HG02938 (cell line): ENCODE data around the gene TRIM68.

Experiments used
- ATAC-seq: cut with Tn5 transposase; IDR thresholded peaks from one replicate; pipeline ENCODE4 v1.9.1; 2021; ENCODE audit warnings: mild to moderate bottlenecking, moderate library complexity; ENCODE audit not compliant: unreplicated experiment

Gene TRIM68

DNA sequence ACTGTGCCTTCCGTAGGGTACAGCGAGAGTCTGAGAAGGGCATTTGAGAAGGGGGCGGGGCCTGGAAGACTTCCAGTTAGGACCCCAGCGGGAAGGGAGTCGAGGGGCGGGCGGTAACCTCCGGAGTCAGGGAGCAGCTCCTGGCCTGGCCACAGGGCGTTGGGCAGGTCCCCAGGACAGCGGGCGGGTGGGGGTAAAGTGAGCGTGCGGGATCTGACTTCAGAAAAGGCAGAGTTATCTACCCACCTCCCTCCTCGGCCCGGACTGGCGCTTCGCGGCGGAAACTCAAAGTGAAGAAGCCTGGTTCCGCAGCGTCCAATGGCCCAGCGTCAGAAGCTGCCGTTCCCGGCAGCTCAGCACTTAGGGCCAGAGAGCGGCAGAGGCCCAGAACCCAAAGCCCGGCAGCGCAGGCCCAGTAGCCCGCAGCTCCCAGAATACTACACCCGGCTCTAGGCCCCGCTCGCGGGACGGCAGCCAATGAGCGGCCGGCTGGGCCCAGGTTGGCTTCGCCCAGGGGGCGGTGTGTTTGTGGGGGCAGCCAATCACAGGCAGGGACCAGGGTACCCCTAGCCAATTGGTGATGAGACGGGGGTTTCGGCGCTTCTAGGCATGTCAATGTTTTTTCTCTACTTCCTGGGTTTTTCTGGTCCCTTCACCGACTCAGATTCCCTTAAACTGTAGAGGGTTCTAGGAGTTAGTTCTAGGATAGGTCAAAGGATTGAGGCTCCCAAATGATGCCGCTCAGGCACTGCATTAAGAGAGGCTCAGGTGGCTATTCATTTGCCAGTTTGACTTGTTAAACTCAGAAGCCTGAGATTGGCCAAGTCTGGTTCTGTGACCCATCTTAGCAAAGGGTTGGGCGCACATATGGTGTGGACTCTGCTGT lies at the start of gene TRIM68:
Gene TRIM68 (minus strand): TSS at position 451 of the 886 bp plus-strand sequence. CDS start 2,727 bp downstream, outside the sequence.
- ATAC-seq: peak; percentile 99

DNA sequence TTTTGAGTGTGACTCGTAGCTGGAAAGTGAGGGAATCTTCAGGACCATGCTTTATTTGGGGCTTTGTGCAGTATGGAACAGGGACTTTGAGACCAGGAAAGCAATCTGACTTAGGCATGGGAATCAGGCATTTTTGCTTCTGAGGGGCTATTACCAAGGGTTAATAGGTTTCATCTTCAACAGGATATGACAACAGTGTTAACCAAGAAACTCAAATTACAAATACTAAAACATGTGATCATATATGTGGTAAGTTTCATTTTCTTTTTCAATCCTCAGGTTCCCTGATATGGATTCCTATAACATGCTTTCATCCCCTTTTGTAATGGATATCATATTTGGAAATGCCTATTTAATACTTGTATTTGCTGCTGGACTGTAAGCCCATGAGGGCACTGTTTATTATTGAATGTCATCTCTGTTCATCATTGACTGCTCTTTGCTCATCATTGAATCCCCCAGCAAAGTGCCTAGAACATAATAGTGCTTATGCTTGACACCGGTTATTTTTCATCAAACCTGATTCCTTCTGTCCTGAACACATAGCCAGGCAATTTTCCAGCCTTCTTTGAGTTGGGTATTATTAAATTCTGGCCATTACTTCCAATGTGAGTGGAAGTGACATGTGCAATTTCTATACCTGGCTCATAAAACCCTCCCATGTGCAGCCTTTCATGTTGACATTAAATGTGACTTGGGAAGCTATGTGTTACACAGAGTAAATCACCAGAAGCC lies 46.8 kb upstream of the TRIM68 start:
- ATAC-seq: no peak

DNA sequence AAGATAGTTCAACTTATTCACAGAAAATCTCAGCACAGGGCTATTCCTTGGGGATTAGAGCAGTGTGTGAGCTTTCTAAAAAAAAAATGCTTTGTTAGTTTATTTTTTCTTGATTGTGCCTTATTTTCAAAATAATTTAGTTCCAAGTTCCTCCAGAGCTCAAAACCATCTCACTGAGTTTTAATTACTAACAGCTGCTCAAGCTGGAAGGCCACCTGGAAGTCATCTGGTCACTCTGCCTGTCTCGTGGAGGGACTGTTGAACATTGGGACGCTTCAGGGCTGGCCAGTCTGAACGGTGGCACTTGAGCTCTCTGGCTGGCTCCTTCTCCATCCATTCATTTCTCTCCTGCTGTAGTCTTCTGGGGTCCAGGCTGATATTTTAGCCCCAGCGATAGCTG lies 39.7 kb upstream of the TRIM68 start:
- no peak for ATAC-seq

- no peak for ATAC-seq
These were observed 37.9 kb upstream of the TRIM68 start for GRCh38 chr11:4645974-4646373.

DNA sequence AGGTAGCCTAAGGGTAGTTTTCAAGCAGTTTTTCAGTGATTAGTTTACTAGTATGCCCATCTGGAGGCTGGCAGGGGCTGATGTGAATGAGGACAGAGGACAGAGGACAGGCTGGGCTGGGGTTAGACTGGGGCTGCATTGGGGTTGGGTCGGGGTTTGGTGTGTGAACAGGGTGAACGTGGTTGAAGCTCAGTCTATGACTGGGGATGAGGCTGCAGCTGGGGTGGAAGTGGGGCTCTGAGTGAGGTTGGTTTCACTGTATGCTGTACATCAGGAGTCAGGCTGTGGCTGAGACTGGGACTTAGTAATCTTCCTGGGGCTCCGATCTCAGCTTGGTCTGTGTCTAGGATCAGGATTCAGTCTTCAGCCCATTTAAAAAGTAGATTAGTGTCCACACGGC lies 36.2 kb upstream of the TRIM68 start:
- ATAC-seq: no peak

GRCh38 chr11:4643682-4644081 lies 35.7 kb upstream of the TRIM68 start, which contains the start of gene OR51E1:
TSS of gene OR51E1 (plus strand) at chr11:4643982. CDS start at chr11:4652527, 8,545 bp downstream.
- ATAC-seq: no peak

DNA sequence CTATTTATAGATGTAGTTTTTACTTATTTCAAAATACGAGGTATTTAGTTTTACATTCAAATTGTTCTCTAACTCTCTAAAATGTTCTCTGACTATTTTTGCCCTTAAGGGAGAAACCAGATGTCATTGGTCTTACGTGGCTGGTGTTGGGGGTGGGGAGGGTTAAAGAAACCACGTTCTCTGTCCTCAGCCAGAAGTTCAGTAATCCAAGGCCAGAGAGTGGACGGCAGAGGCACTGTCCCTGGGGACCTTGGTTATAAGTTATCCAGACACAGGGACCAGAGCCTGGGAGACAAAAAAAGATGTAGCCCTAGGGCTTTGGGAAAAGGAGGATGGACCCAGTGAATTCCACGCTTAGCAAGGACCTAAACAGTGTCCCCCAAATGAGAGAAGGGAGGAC lies 35.0 kb upstream of the TRIM68 start:
- ATAC-seq: no peak

GRCh38 chr11:4642043-4642442 lies 34.0 kb upstream of the TRIM68 start:
- ATAC-seq: no peak

DNA sequence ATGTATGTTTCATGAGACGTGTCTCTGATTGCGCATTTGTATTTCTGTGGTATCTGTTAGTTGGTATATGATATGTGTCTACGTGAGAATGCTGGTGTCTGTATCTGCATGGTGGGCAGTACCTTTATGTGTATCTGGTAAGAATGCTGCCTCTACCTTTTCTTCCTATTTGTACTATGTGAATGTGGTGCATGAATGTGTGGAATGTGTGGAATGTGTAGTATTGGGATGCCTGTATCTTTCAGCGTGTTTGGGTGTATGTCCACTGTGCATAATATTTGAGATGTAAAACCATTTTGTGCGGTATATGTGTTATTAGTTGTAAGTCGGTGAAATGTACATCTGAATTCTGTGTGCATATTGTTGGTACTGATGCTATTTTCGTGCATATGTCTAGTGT lies 33.5 kb upstream of the TRIM68 start:
- no peak for ATAC-seq

DNA sequence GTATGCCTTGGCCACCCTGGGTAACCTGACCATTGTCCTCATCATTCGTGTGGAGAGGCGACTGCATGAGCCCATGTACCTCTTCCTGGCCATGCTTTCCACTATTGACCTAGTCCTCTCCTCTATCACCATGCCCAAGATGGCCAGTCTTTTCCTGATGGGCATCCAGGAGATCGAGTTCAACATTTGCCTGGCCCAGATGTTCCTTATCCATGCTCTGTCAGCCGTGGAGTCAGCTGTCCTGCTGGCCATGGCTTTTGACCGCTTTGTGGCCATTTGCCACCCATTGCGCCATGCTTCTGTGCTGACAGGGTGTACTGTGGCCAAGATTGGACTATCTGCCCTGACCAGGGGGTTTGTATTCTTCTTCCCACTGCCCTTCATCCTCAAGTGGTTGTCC lies 31.9 kb upstream of the TRIM68 start:
- ATAC-seq: no peak

DNA sequence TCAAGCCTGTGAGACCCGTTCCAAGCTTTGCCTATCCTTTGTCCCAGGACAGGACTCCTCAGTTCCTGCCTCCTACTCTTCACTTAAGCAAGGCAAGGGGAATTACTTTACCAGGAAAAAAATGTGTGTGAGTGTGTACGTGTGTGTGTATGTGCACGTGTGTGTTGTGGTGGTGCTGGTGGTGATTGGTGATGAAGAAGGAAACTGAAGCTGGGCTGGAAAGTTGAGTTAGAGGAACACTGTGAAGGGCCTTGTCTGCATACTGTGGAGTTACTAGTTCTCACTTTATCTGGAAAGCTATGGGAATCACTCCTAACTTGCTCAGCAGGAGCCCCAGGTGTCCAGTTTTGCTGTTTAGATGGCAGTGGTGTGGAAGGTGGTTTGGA lies 29.6 kb upstream of the TRIM68 start:
- no peak for ATAC-seq

DNA sequence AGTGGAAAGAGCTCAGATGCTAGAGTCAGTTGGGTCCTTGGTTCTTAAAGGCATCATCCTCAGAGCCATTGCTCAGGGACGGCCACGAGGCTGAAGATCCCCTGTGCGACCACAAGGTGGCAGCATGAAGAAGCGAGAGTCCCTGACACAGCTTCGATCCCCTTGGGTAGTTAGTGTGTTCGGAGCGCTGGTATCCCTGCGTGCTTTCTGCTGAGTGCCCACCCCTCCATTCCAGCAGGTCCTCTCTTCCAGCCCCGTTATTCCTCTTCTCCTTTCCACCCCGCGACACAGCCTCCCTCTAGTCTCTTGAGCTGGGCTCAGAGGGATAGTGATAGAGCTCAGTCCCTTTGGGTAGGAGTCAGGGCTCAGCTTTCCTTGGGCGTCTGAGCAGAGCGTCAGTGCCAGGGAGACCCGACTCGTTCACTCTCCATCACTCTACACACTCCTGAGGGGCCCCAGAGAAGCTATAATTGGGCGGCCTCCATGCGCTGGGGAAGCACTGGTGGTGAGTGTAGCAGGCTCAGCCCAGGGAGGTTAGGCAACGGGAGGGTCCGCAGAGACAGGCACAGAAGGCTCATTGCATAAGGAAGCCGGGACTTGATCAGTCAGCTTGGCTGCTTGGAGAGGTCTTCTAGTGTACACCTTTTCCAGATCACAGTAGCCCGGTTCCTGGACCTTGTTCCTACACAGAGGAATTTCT lies 29.1 kb upstream of the TRIM68 start, which contains the start of gene OR51D1:
Gene OR51D1 (plus strand): TSS at position 516 of the 700 bp plus-strand sequence. CDS start 2,314 bp downstream, outside the sequence.
- ATAC-seq: peak; percentile 95

- ATAC-seq: no peak
These were observed 28.1 kb upstream of the TRIM68 start for GRCh38 chr11:4636136-4636535.

DNA sequence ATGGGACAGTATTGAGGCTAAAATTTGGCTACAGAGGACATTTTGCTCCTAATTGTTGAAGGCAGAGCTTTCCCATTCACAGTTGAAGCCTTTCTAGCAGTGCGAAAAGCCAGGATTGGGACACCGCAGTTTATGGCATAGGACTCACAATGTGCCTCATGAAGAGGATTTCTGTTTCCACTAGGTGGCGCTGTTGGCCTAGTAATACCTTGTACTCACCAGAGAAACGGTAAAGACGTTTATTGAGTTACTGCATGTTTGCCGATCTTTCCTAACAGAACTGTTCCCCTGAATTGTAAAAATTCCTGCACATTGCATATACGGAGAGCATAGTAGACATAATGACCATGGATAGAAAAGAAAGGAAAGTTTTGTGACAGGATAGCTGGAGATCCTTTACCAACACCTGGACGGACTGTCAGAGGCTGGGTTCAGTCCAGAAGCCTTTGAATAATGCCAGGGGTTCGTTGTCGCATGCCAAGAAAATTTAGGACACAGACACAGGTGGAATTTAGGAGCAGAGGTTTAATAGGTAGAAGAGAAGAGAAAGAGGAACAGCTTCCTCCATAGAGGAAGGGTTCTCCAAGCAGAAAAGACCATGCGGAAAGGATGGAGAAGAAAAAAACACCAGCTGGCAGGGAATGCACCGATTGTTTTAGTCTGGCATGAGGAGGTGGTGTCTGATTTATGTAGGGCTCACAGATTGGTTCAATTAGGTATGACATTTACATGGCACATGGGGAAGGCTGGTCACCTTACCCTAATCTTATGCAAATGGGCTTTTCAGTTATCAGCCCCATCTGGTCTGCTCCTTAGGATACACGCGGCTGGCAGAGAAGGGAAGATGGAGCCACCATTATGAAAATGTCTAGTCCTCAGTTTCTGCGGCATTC lies 18.4 kb upstream of the TRIM68 start:
- peak; percentile 78 for ATAC-seq

DNA sequence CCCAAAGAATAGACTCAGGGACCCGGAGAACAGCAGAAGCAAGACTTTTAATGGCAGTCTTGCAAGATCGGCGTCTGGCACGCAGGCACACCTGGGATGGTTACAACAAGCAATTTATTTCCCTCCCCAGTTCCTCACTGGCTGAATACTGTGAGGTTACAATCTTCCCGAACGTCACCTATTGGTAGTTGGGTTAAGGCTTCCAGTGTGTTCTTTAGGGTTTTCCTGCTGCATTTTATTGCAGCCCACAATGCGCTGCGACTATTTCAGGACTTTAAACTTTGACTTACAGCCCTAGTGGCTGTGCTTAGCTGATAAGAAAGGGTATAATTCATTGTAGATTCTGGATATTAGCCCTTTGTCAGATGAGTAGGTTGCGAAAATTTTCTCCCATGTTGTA lies 11.5 kb upstream of the TRIM68 start:
- ATAC-seq: no peak

DNA sequence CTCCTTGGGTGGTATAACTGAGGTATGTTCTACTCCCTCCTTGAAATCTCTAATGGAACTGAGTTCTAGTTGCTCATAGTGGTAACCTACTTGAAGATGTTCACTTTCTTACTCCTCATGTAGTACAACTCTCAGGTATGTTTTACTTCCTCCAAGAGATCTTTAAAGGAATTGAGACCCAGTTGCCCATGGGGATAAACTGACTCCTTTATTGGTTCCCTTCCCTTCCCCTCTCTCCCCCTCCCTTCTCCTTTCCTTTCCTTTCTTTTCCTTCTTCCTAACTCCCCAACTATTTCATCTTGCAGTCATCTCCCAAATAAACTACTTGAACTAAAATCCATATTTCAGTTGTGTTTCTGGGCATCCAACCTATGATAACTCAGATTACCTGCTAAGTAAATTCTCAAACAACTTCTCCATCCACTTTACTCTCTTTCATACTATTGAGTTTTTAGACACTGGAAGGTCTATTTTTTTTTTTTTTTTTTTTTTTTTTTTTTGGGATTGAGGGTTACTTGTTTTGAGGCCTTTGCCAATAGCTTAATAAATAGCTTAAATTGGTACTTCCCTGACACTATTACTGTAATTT lies 7.9 kb upstream of the TRIM68 start:
- no peak for ATAC-seq

- ATAC-seq: no peak
These were observed 4.0 kb upstream of the TRIM68 start for GRCh38 chr11:4611986-4612385.

- no peak for ATAC-seq
These were observed 2.4 kb upstream of the TRIM68 start for GRCh38 chr11:4610258-4610935.

- ATAC-seq: no peak
These were observed 935 bp downstream of the TRIM68 start for GRCh38 chr11:4607096-4607495.
